ENCODE results near the gene LIX1. TPM values are rescaled to one million over a fixed set of nuclear protein-coding genes. Genes with fewer than 3 reads are reported as not detected.

Gene LIX1
- total RNA-seq, 1 donor from 2014 or later = not detected

GRCh38 chr5:97097326-97098230 lies 44.8 kb downstream of the LIX1 start:
- H3K36me3 ChIP-seq = no peaks in the 10 kb centered on the region
- TF ChIP-seq, protein P1, sequence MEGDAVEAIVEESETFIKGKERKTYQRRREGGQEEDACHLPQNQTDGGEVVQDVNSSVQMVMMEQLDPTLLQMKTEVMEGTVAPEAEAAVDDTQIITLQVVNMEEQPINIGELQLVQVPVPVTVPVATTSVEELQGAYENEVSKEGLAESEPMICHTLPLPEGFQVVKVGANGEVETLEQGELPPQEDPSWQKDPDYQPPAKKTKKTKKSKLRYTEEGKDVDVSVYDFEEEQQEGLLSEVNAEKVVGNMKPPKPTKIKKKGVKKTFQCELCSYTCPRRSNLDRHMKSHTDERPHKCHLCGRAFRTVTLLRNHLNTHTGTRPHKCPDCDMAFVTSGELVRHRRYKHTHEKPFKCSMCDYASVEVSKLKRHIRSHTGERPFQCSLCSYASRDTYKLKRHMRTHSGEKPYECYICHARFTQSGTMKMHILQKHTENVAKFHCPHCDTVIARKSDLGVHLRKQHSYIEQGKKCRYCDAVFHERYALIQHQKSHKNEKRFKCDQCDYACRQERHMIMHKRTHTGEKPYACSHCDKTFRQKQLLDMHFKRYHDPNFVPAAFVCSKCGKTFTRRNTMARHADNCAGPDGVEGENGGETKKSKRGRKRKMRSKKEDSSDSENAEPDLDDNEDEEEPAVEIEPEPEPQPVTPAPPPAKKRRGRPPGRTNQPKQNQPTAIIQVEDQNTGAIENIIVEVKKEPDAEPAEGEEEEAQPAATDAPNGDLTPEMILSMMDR (IDR thresholded peaks at IDR 0.05; ENCODE audit: borderline replicate concordance) = no peak
- H3K27ac ChIP-seq (replicated peaks) = no peak overlapping the region
- H3K4me3 ChIP-seq = no peak overlapping the region
- no peaks in the 10 kb centered on the region for H3K9me3 ChIP-seq (replicated peaks)
- no peak for DNase-seq
- intact Hi-C loops (cut with micrococcal nuclease) = no loop called here
- no peaks in the 10 kb centered on the region for H3K27me3 ChIP-seq (ENCODE audit: low read depth)
- peaks cover 7% of the 10 kb centered on the region for H3K4me1 ChIP-seq

- intact Hi-C loops (cut with micrococcal nuclease) = no loop called here
- H3K27ac ChIP-seq (replicated peaks) = no peak overlapping the region
- no peak for DNase-seq
- H3K27me3 ChIP-seq (ENCODE audit: low read depth) = no peaks in the 10 kb centered on the region
- H3K36me3 ChIP-seq = no peaks in the 10 kb centered on the region
- TF ChIP-seq, protein P1 (IDR thresholded peaks at IDR 0.05; ENCODE audit: borderline replicate concordance) = no peak
- H3K9me3 ChIP-seq (replicated peaks) = no peaks in the 10 kb centered on the region
- no peak overlapping the region for H3K4me3 ChIP-seq
- H3K4me1 ChIP-seq = peaks cover 7% of the 10 kb centered on the region
These were observed 45.6 kb downstream of the LIX1 start for GRCh38 chr5:97096846-97097245.

DNA sequence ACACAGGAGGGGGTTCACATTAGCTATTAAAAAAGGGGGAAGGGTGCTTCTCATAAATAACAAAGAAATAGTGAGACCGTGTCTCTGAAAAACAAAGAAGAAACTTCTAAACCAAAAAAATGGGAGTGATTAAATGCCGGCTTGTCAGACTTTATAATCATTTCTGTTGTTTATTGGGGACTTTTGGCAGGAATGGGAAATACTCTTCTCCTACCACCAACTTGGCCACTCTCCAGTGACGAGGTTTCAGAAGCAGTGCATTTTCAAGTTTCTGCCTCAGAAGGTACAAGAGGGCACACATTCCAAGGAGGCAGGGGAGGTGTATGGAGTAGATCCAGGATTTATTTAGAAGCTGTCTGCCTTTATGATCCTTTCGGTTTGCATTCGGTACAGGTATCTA lies 46.2 kb downstream of the LIX1 start:
- TF ChIP-seq, protein P1 (IDR thresholded peaks at IDR 0.05; ENCODE audit: borderline replicate concordance) = no peak
- intact Hi-C loops (cut with micrococcal nuclease) = no loop called here

DNA sequence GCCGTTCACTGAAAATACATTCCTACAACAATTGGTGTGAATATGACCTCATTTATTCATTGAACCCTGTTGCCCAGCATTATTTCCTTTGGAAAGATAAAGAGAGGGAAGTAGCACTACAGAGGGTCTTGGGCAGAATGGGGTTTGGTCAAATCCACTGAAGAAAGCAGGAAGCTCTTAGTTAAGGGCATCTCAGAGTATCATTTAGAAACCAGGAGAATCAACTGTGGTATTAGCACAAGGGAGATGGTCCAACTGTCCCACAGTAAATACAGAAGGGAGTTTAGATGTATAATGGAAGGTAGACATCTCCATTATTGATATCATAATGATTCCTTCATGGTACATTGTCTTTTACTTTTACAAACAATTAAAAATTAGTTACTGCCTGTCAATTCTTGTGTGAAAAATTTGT lies 47.1 kb downstream of the LIX1 start:
- DNase-seq = no peak
- H3K27ac ChIP-seq (replicated peaks) = no peak overlapping the region
- peaks cover 7% of the 10 kb centered on the region for H3K4me1 ChIP-seq
- H3K27me3 ChIP-seq (ENCODE audit: low read depth) = no peaks in the 10 kb centered on the region
- intact Hi-C loops (cut with micrococcal nuclease) = no loop called here
- H3K9me3 ChIP-seq (replicated peaks) = no peaks in the 10 kb centered on the region
- no peak overlapping the region for H3K4me3 ChIP-seq
- TF ChIP-seq, protein P1 (IDR thresholded peaks at IDR 0.05; ENCODE audit: borderline replicate concordance) = no peak
- no peaks in the 10 kb centered on the region for H3K36me3 ChIP-seq

More for the DNA sequence above, 46.2 kb downstream of the LIX1 start:
- no peak for DNase-seq
- Histone ChIP-seq H3K27me3 (ENCODE audit: low read depth) (no peaks in the 10 kb centered on the region), H3K4me3 (no peak overlapping the region), H3K36me3 (no peaks in the 10 kb centered on the region), H3K9me3 (replicated peaks) (no peaks in the 10 kb centered on the region), H3K4me1 (peaks cover 7% of the 10 kb centered on the region), H3K27ac (replicated peaks) (no peak overlapping the region)

GRCh38 chr5:97094579-97095317 lies 47.7 kb downstream of the LIX1 start:
- Histone ChIP-seq H3K4me1 (peaks cover 7% of the 10 kb centered on the region), H3K36me3 (no peaks in the 10 kb centered on the region), H3K4me3 (no peak overlapping the region), H3K27ac (replicated peaks) (no peak overlapping the region), H3K27me3 (ENCODE audit: low read depth) (no peaks in the 10 kb centered on the region), H3K9me3 (replicated peaks) (no peaks in the 10 kb centered on the region)
- no peak for DNase-seq
- intact Hi-C loops (cut with micrococcal nuclease) = no loop called here
- TF ChIP-seq, protein P1 (IDR thresholded peaks at IDR 0.05; ENCODE audit: borderline replicate concordance) = no peak
